ELF-1 (cell line): ENCODE data around the gene CDC14B.
"Not testable (repeated sequence)": the region's sequence is repeated elsewhere in the genome, so short reads cannot be mapped to it uniquely, and the experiment has no call there.

ENCODE experiments used
- DNase-seq: peaks from one replicate; pipeline ENCODE4 v3.0.0-alpha.2; 2016; ENCODE audit warnings: low read depth, low spot score

CDC14B gene

GRCh38 chr9:96587338-96588315 is 32.0 kb downstream of the CDC14B start:
- peak; percentile 47 for DNase-seq

GRCh38 chr9:96585426-96585825 is 34.2 kb downstream of the CDC14B start:
- DNase-seq, result no peak

- not testable (repeated sequence) for DNase-seq
These were observed 37.4 kb downstream of the CDC14B start for GRCh38 chr9:96582199-96582598.

GRCh38 chr9:96581786-96582185 is 37.9 kb downstream of the CDC14B start:
- peak; percentile 44 for DNase-seq

- DNase-seq, result no peak
These were observed 38.3 kb downstream of the CDC14B start for GRCh38 chr9:96581301-96581700.

GRCh38 chr9:96574931-96575351 is 44.7 kb downstream of the CDC14B start:
- no peak for DNase-seq

GRCh38 chr9:96574455-96574854 is 45.2 kb downstream of the CDC14B start:
- no peak for DNase-seq

GRCh38 chr9:96567203-96567700 is 52.4 kb downstream of the CDC14B start:
- DNase-seq, result peak; percentile 75

- DNase-seq, result peak; percentile 88
These were observed 53.0 kb downstream of the CDC14B start for GRCh38 chr9:96566498-96567202.

- no peak for DNase-seq
These were observed 53.8 kb downstream of the CDC14B start for GRCh38 chr9:96565671-96566497.

- no peak for DNase-seq
These were observed 55.4 kb downstream of the CDC14B start for GRCh38 chr9:96564217-96564616.

- no peak for DNase-seq
These were observed 60.2 kb downstream of the CDC14B start for GRCh38 chr9:96559339-96559943.

- no peak for DNase-seq
These were observed 61.7 kb downstream of the CDC14B start for GRCh38 chr9:96557921-96558320.

- peak; percentile 18 for DNase-seq
These were observed 62.8 kb downstream of the CDC14B start for GRCh38 chr9:96556701-96557461.

- no peak for DNase-seq
These were observed 63.9 kb downstream of the CDC14B start for GRCh38 chr9:96555567-96556386.

- no peak for DNase-seq
These were observed 64.7 kb downstream of the CDC14B start for GRCh38 chr9:96554801-96555566.

GRCh38 chr9:96554326-96554725 is 65.3 kb downstream of the CDC14B start:
- DNase-seq, result no peak

- no peak for DNase-seq
These were observed 66.6 kb downstream of the CDC14B start for GRCh38 chr9:96553070-96553469.

GRCh38 chr9:96551403-96551802 is 68.2 kb downstream of the CDC14B start:
- no peak for DNase-seq
